GM21360 (cell line): ENCODE data around the gene NUP153.
"Not testable (repeated sequence)": the region's sequence is repeated elsewhere in the genome, so short reads cannot be mapped to it uniquely, and the experiment has no call there.

Experiments used
- ATAC-seq: cut with Tn5 transposase; IDR thresholded peaks from one replicate; pipeline ENCODE4 v1.9.1; 2021; ENCODE audit warnings: mild to moderate bottlenecking, moderate library complexity; ENCODE audit not compliant: unreplicated experiment

NUP153 gene

GRCh38 chr6:17714879-17715851, 8.4 kb upstream of the NUP153 start:
- ATAC-seq = peak; percentile 87

DNA sequence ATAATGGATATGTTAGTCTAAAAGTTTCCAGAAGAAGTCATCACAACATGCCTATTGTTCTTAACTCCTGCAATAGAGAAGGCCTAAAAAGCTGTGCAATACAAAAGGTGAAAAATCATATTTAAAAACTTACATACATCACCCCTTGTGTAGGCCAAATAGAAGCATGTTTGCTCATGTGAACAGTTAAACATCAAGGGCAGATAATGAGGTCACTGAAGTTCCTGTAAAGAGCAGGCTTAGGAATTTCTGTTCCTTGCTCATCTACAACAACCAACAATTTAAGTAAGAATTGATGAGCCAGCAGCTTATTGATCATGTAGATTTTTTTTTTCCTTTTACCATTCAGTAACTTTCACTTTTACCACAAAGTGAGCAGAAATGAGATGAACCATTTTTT, 7.5 kb upstream of the NUP153 start:
- ATAC-seq = no peak

DNA sequence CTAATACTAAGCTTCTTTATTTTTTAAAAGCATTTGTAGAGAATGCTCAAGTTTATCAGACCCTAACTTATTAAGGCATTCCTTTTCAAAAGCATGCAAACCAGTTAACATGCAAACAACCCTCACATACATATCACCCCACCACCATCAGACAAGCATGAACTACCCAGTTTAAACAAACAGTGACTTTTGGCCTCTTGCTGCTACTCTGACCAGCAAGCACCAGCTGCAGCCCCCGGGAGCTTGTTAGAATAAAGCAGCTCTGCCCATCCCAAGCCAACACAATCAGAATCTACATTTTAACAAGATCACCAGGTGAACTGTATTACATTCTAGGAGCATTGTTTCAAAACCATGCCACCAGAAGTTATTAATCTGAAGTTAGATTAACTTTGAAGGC, 5.9 kb upstream of the NUP153 start:
- no peak for ATAC-seq

GRCh38 chr6:17710331-17710730, 3.6 kb upstream of the NUP153 start:
- no peak for ATAC-seq

DNA sequence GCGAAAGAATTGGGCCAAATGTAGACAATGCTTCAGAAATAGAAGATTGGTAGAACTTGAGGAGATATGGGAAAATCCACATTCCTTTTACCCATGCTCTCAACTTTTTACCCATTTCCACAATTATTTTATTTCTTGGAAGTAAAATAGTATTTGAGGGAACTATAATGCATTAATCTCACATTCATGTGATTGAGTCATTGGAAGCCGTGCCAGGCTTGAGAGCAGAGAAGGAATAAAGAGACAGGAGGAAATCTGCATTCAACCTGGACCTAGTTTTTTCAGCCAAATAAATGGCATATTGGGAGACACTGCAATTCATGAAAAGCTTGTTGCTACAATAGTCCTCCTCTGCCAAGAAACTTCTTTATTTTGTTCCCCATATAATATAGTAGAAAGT, 2.8 kb upstream of the NUP153 start:
- ATAC-seq = no peak

GRCh38 chr6:17708035-17708434, 1.3 kb upstream of the NUP153 start:
- not testable (repeated sequence) for ATAC-seq

DNA sequence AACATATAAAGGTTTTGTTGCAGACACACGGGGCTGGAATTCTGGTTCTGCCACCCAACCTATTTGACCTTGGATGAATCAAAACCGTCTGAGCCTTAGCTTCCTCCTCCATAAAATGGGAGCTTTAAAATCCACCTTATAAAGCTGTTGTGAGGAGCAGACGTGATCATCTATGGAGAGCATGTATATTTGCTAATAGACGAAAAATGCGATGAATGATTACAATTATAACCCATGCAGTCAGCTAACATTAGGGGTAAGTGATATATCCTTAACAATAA, 586 bp upstream of the NUP153 start:
- no peak for ATAC-seq

DNA sequence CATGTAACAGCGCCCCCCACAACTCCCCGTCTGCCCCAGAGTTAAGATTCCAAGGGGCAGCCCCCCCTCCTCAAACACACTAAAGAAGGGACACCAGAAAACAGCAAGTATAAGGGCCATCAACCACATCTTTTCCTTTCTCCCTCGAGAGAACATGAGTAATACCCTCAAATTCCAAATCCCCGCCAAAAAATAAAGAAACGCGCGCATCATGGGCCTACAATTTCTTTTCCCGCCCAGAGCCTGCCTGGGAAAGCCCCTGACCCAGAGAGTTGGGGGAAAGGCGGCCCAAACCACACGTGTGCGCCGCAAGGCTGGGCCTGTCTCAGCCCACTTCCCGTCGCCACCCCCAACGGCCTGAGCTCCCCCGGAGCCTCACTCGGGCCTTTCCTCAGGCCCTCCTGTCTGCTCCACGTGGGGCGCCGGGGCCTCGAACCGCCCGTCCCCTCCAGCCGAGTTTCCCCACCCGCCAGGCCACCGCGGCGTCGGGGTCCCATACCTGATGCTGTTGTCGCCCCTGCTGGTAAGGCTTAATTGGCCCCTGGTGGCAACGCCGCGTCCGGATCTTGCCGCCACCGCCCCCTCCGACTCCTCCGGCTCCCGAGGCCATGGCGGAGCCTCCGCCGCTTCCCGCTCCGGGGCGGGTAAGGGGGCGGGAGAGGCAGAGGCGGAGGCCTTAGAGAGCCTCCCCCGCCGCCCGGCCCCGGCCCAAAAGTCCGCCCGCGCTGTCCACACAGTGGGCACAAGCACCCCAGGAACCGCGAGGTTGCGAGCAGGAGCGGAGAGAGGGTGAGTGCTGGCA, 746 bp downstream of the NUP153 start:
- peak; percentile 65 for ATAC-seq

DNA sequence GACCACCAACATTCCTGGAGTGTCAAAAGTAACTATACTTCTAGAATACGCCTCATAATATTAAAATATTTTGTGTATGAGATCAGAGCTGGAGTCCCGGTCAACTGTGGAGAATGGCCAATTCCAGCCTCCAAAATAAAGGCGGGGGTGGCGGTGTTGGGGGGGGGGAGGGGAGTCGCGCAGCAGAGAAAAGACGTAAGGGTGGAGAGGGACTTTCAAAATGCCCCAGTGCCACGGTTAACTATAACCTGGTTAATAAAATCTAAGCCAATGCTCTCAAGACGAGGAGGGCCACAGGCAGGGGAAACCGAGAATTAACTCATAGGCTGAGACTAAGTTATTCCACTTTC, 1.3 kb downstream of the NUP153 start:
- ATAC-seq = peak; percentile 3

DNA sequence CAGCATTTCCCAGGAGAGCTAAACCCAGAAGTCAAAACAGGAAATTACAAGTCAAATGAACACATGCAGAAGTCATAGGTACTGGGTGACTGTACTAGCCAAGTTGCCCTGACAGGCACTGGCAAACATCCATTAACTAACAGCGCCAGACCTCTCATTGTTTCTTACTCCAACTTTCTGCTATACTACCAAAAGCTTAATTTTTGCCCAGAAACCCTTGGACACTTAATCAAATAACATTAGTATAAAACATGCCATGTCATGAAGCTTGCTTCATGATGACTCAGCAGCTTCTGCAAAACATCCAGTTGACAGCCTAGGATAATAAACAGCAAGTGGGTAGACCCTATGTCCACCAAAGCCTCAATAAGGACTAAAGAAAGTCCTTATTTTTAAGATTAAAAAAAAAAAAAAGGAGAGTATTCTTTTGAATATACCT, 3.5 kb downstream of the NUP153 start:
- no peak for ATAC-seq

- no peak for ATAC-seq
Observed at GRCh38 chr6:17700421-17701416, 6.0 kb downstream of the NUP153 start.

DNA sequence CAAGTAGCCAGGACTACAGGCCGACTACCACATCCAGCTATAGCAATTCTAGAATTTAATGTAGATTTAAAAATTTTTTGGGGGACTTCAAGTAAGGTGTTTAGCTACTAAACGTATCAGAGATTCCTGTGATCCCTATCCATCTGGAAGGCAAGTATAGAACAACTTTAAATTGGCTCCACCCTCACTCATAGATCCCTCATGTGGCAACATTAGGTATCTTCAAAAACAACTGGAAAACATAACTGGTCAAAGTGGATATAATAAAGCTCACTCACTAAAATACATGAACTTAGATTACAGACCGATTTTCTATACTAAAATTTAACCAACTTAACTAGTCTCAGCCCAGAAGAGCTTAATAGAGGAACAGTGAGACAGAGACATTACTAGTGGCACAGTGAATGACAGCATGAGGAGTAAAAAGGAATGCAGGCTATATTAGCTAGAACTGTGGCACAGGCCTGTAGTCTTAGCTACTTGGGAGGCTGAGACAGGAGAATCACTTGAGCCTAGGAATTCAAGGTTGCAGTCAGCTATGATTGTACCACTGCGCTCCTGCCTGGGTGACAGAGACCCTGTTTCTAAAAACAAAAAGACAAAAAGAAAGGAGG, 14.7 kb downstream of the NUP153 start:
- ATAC-seq = no peak

DNA sequence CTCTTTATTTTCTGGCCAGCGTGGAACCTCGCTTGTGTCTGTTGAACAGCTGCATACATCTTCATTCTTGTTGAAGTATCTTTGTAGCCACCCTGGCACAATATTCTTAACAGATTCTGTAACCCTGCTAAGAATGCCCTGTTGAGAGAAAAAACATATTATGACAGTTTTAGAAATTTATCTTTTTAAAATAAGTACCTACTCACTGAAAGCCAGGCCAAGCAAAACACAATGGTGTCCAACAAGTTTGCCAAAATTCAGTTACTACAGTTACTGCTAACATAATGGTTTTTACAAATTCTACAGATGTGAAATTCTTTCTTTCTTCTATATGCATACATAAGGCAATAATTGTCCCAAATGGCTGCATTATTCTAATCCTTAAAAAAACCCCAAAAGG, 18.2 kb downstream of the NUP153 start:
- ATAC-seq = no peak

DNA sequence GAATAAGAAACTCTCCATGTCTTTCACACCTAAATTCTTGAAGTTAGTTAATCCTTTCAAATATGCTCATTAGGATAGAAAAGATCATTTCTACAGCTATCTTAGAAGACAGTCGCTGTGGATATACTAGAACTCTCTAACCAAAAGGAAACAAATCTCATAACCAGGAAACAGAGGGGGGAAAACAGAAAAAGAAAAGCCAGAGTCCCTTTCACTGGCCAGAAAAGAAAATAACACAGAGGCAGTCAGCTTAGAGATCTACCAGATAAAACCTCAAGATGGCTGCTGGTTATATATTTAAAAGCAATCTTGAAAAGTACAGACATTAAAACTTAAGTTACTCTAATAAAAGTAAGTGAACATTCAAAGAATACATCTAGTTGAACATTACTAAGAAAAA, 19.6 kb downstream of the NUP153 start:
- ATAC-seq = no peak

GRCh38 chr6:17684134-17684533, 22.6 kb downstream of the NUP153 start:
- no peak for ATAC-seq

- ATAC-seq = no peak
Observed at GRCh38 chr6:17683428-17683827, 23.3 kb downstream of the NUP153 start.

DNA sequence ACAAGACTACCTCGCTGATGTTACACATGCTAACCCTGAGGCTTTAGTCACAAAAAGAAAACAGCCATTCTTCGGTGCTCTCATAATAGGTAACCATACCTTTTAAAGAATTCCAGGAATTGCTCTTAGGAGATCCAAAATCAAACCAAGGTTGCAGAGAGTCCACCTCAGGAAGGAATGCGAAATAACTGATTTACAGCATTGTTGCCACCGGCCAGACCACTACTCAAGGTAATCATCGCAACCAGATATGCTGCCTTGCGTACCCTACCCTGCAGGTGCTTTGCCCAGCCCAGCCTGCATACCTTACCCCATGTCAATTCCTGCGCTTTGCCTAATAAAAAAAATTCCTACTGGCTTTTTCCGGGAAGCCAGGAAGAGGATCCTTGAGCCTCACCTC, 27.0 kb downstream of the NUP153 start:
- ATAC-seq = no peak

- no peak for ATAC-seq
Observed at GRCh38 chr6:17677602-17678001, 29.1 kb downstream of the NUP153 start.

GRCh38 chr6:17673543-17674254, 33.0 kb downstream of the NUP153 start:
- no peak for ATAC-seq
